Measurements from ENCODE around the gene ALDH1L1. TPM values are rescaled to one million over a fixed set of nuclear protein-coding genes. Genes with fewer than 3 reads are reported as not detected.

ALDH1L1 gene
- total and polyA plus RNA-seq, 8 donors: 1.4 to 17.4 (median 5.2) TPM

DNA sequence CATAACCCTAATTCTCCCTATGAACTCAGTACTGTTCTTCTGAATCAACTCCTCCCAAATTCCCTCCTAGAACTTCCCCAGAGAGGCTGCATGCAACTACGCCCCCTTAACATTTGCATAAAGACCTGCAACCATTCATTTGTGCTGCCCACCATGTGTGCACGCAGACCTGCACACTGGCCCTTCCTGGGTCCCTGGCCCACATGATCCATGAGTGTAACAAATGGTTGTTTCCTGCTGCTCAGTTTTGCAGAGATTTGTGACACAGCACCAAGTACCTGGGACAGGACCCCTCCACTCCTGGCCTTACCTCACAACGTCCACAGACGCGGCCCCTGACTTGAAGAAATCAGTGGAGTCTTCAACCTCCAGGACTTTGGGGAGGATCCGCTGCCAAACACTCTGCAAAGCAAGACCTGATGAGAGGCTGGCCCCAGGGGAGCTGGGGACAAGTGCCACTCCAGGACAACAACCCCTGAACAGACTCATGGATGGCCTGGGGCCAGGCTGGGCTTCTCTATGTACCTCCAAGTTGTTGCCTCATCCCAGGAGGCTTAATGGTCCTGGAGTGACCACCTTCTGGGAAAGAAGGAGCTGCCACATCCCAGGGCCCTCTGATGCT, 33.8 kb downstream of the ALDH1L1 start:
- TF ChIP-seq POLR2AphosphoS5 (IDR thresholded peaks at IDR 0.05): no peak
- H3K4me1 ChIP-seq: no peaks in the 10 kb centered on the region
- no peak for DNase-seq
- no peak overlapping the region for H3K4me3 ChIP-seq
- no peak overlapping the region for H3K27ac ChIP-seq
- WGBS, 5 donors: 89 to 96% (median 94%) methylated on average over 5 to 6 of the region's 6 CpGs
- H3K27me3 ChIP-seq: no peaks in the 10 kb centered on the region
- H3K36me3 ChIP-seq: peaks cover 0 to 19% (median 0%) of the 10 kb centered on the region in 4 donors
- H3K9me3 ChIP-seq: no peaks in the 10 kb centered on the region
- intact Hi-C loops (cut with DNase I; ENCODE audit: low total_unique reads): no loop called here

DNA sequence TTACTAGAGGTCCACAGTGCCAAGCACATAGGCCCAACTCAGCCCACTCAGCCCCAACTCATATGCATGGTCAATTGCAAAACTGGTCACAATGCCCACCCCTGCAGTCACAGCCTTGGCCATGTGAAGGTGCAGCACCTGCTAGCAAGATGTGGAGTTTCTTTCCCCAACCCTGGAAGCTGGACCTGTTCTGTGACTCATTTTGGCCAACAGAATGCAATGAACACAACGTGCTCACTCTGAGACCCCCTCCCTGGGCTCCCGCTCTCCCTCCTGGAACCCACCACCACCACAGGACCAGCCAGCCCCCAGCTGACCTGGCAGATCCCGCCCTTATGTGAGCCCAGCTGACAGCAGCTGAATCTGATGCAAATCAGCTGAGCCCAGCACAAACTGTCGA, 34.4 kb downstream of the ALDH1L1 start:
- intact Hi-C loops (cut with DNase I; ENCODE audit: low total_unique reads): no loop called here
- no peak overlapping the region for H3K27ac ChIP-seq
- H3K36me3 ChIP-seq: peaks cover 0 to 19% (median 0%) of the 10 kb centered on the region in 4 donors
- H3K4me1 ChIP-seq: no peaks in the 10 kb centered on the region
- H3K27me3 ChIP-seq: no peaks in the 10 kb centered on the region
- no peak for DNase-seq
- 70 to 85% (median 73%) methylated on average over 4 of the region's 4 CpGs for WGBS, 5 donors
- H3K4me3 ChIP-seq: no peak overlapping the region
- TF ChIP-seq, protein P1, sequence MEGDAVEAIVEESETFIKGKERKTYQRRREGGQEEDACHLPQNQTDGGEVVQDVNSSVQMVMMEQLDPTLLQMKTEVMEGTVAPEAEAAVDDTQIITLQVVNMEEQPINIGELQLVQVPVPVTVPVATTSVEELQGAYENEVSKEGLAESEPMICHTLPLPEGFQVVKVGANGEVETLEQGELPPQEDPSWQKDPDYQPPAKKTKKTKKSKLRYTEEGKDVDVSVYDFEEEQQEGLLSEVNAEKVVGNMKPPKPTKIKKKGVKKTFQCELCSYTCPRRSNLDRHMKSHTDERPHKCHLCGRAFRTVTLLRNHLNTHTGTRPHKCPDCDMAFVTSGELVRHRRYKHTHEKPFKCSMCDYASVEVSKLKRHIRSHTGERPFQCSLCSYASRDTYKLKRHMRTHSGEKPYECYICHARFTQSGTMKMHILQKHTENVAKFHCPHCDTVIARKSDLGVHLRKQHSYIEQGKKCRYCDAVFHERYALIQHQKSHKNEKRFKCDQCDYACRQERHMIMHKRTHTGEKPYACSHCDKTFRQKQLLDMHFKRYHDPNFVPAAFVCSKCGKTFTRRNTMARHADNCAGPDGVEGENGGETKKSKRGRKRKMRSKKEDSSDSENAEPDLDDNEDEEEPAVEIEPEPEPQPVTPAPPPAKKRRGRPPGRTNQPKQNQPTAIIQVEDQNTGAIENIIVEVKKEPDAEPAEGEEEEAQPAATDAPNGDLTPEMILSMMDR (IDR thresholded peaks at IDR 0.05): no peak
- TF ChIP-seq POLR2AphosphoS5 (IDR thresholded peaks at IDR 0.05) (no peak), POLR2A (IDR thresholded peaks at IDR 0.05) (no peak), EP300 (IDR thresholded peaks at IDR 0.05) (no peak)
- H3K9me3 ChIP-seq: no peaks in the 10 kb centered on the region

DNA sequence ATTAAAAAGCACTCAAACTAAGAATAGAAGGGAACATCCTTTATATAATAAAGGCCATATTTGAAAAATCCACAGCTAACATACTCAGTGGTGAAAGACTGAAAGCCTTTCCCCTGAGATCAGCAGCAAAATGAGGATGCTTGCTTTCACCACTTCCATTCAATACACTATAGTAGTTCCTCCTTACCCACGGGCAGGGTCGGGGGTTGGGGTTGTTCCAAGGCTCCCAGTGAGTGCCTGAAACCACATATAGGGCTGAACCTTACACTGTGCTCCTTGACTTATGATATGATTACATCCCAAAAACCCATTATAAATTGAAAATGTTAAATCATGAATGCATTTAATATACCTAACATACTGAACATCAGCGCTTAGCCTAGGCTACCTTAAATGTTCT, 37.7 kb downstream of the ALDH1L1 start:
- no peaks in the 10 kb centered on the region for H3K27me3 ChIP-seq
- intact Hi-C loops (cut with DNase I; ENCODE audit: low total_unique reads): no loop called here
- no peak for DNase-seq
- no peak for TF ChIP-seq EP300 (IDR thresholded peaks at IDR 0.05)
- TF ChIP-seq, protein P1 (IDR thresholded peaks at IDR 0.05): no peak
- TF ChIP-seq POLR2A (IDR thresholded peaks at IDR 0.05): no peak
- TF ChIP-seq POLR2AphosphoS5 (IDR thresholded peaks at IDR 0.05): no peak
- H3K27ac ChIP-seq: no peak overlapping the region
- H3K9me3 ChIP-seq: no peaks in the 10 kb centered on the region
- H3K4me1 ChIP-seq: no peaks in the 10 kb centered on the region
- H3K36me3 ChIP-seq: no peaks in the 10 kb centered on the region
- 57 to 72% (median 63%) methylated on average over 3 of the region's 3 CpGs for WGBS, 5 donors
- H3K4me3 ChIP-seq: no peak overlapping the region

DNA sequence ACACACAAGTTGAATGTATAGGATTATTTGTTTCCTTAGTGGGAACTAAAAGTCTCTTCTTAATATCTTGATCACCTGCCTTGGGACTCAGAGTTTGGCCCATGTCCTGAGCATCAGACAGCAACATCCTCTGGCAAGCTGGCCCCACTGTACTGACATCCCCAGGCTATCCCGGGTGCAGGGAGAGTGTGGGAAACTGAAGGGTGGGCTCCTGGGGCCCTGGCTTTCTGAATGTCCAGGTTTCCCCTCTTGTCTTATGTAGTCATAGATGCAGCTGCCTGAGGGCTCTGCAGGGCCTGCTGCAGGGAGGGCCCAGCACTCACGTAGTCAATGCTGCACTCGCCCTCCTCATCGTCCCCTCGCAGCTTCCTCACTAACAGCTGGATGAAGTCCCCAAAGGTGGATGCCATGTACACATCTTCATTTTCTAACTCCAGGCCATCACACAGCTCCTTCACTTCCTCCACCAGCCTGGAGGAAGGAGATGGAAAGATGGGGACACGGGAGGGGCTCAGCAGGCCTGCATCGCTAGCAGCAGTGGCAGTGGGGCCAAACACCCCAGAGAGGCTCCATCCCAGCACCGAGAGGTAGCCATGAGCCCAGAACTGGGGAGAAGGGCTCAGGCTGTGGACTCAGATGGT, 42.8 kb downstream of the ALDH1L1 start:
- 84 to 93% (median 91%) methylated on average over 8 of the region's 8 CpGs for WGBS, 5 donors
- H3K9me3 ChIP-seq: no peaks in the 10 kb centered on the region
- no peak overlapping the region for H3K27ac ChIP-seq
- TF ChIP-seq EP300 (IDR thresholded peaks at IDR 0.05) (no peak), POLR2AphosphoS5 (IDR thresholded peaks at IDR 0.05) (no peak)
- H3K36me3 ChIP-seq: no peaks in the 10 kb centered on the region
- H3K4me1 ChIP-seq: peaks cover 0 to 6% (median 0%) of the 10 kb centered on the region in 4 donors
- H3K4me3 ChIP-seq: no peak overlapping the region
- peaks cover 0 to 9% (median 0%) of the 10 kb centered on the region in 3 donors for H3K27me3 ChIP-seq
- intact Hi-C loops (cut with DNase I; ENCODE audit: low total_unique reads): no loop called here
- peak in 1 of 2 donors; percentile 19 for DNase-seq

DNA sequence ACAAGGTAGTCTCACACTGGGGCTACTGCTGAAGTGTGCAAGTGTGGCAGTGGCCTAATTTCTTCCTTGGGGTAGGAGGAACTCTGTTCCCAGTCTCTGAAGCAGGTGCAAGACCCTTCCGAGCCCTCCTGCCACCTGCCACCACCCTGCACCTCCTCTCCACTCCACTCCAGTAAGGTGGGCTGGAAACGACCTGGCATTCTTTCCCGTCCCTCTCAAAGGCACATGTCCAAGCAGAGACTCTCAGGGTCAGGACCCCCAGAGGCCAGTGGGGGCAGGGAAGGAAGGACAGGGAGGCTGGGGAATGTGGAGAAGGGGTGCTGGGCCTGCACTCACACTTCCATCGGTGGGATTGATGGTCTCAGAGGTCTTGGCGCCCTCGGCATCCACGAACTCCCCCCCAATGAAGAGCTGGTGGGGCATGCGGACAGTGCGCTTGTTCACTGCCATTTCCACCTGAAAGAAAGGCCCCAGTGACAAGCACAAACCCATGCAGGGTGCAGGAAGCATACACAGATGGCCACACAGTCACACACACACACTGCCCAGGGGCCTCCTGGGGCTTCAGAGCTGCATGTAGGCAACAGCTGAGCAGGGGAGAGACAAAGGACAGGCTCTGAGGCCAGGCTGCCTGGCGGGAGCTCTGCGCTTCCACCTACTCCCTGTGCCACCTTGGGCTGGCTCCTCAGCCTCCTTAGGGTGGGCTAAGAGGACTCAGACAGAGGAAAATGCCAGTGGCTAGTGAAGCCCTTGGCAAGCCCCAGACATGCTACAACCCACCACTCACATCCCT, 43.8 kb downstream of the ALDH1L1 start:
- 84 to 89% (median 86%) methylated on average over 8 to 11 of the region's 11 CpGs for WGBS, 5 donors
- H3K36me3 ChIP-seq: no peaks in the 10 kb centered on the region
- TF ChIP-seq POLR2A (IDR thresholded peaks at IDR 0.05) (no peak), POLR2AphosphoS5 (IDR thresholded peaks at IDR 0.05) (no peak), EP300 (IDR thresholded peaks at IDR 0.05) (no peak)
- TF ChIP-seq, protein P1 (IDR thresholded peaks at IDR 0.05): no peak
- peak in 1 of 2 donors; percentile 15 for DNase-seq
- peaks cover 0 to 9% (median 0%) of the 10 kb centered on the region in 3 donors for H3K27me3 ChIP-seq
- intact Hi-C loops (cut with DNase I; ENCODE audit: low total_unique reads): no loop called here
- H3K9me3 ChIP-seq: no peaks in the 10 kb centered on the region
- H3K4me3 ChIP-seq: no peak overlapping the region
- H3K4me1 ChIP-seq: peaks cover 0 to 6% (median 0%) of the 10 kb centered on the region in 4 donors
- no peak overlapping the region for H3K27ac ChIP-seq

Data from stomach (tissue), 9 donors.